Parathyroid adenoma (tissue), 2 donors: ENCODE results near the gene PSMD8.

Experiments used
- H2AFZ ChIP-seq: fragments of 300-600 bp; sonication (generic); one replicate; pipeline ENCODE4 v1.7.0; 2017; ENCODE audit warnings: antibody characterized with exemption, mild to moderate bottlenecking
- H3K27ac ChIP-seq: fragments of 300-600 bp; sonication (generic); one replicate; pipeline ENCODE4 v1.7.0; 2017
- H3K27me3 ChIP-seq: fragments of 300-600 bp; sonication (generic); one replicate; pipeline ENCODE4 v1.7.0; 2017; ENCODE audit warnings: low read length; ENCODE audit not compliant: control insufficient read depth, insufficient read depth
- H3K36me3 ChIP-seq: fragments of 300-600 bp; sonication (generic); one replicate; pipeline ENCODE4 v1.7.0; 2017; ENCODE audit warnings: low read length; ENCODE audit not compliant: control insufficient read depth, insufficient read depth
- H3K4me1 ChIP-seq: fragments of 300-600 bp; sonication (generic); one replicate; pipeline ENCODE4 v1.7.0; 2017; ENCODE audit warnings: control low read depth
- H3K4me2 ChIP-seq: fragments of 300-600 bp; sonication (generic); one replicate; pipeline ENCODE4 v1.7.0; 2017; ENCODE audit warnings: low read length
- H3K4me3 ChIP-seq: fragments of 300-600 bp; sonication (generic); one replicate; pipeline ENCODE4 v1.7.0; 2017; ENCODE audit warnings: low read depth, low read length
- H3K79me2 ChIP-seq: fragments of 300-600 bp; sonication (generic); one replicate; pipeline ENCODE4 v1.7.0; 2017; ENCODE audit warnings: control low read depth
- H3K9ac ChIP-seq: fragments of 300-600 bp; sonication (generic); one replicate; pipeline ENCODE4 v1.7.0; 2017; ENCODE audit warnings: mild to moderate bottlenecking
- H3K9me3 ChIP-seq: fragments of 300-600 bp; sonication (generic); one replicate; pipeline ENCODE4 v1.7.0; 2017; ENCODE audit warnings: low read length; ENCODE audit not compliant: control insufficient read depth
- CTCF ChIP-seq: fragments of 300-600 bp; sonication (generic); IDR thresholded peaks from one replicate; pipeline ENCODE4 v1.7.0; 2017; ENCODE audit warnings: antibody characterized with exemption, mild to moderate bottlenecking
- donor health status: primary hyperparathyroidism.

Gene PSMD8

GRCh38 chr19:38385804-38386257 lies 11.5 kb downstream of the PSMD8 start:
- Histone ChIP-seq H2AFZ (no peak overlapping the region), H3K27me3 (no peaks in the 10 kb centered on the region), H3K4me1 (no peaks in the 10 kb centered on the region), H3K4me2 (no peak overlapping the region), H3K9me3 (no peaks in the 10 kb centered on the region), H3K9ac (no peak overlapping the region), H3K79me2 (peaks cover 3% of the 10 kb centered on the region), H3K27ac (no peak overlapping the region), H3K4me3 (no peak overlapping the region), H3K36me3 (no peaks in the 10 kb centered on the region)
- no peak for TF ChIP-seq CTCF

- Histone ChIP-seq H3K4me2 (no peak overlapping the region), H3K4me1 (no peaks in the 10 kb centered on the region), H3K36me3 (no peaks in the 10 kb centered on the region), H2AFZ (no peak overlapping the region), H3K79me2 (peaks cover under 1% of the 10 kb centered on the region), H3K27ac (no peak overlapping the region), H3K4me3 (no peak overlapping the region), H3K27me3 (no peaks in the 10 kb centered on the region), H3K9me3 (no peaks in the 10 kb centered on the region), H3K9ac (no peak overlapping the region)
- TF ChIP-seq CTCF, result no peak
Measured at GRCh38 chr19:38386300-38386970, 12.1 kb downstream of the PSMD8 start.

DNA sequence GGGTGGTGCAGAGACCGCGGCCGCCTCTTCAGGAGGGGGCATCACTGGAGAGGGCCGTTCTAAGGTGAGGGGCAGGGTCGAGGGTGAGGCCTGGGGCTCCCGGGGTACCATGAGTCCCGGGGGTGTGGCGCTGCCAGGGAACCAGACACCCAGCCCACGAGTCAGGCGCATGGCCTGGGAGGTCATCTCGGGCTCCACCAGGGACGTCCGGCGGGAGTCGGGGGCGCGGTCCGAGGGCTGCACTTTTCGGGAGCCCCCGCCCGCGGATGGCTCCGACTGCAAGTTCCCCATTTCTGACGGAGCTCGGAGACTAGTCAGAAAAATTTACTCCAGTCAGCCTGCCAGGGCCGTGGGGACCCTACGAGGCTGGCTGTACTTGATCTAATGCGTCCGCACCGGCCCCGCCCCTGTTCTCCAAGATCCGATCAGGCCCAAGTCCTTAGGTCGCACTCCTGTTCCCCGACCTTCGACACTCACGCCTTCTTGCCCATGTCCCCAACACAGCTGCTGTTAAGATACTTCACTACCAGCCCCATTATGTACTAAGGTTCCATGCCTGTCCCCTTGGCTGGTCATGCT lies 12.7 kb downstream of the PSMD8 start:
- Histone ChIP-seq H3K79me2 (no peaks in the 10 kb centered on the region), H3K4me3 (peak overlapping the region; percentile 87), H3K9me3 (no peaks in the 10 kb centered on the region), H3K27me3 (no peaks in the 10 kb centered on the region), H3K27ac (peak overlapping the region; percentile 74), H3K4me1 (no peaks in the 10 kb centered on the region), H3K36me3 (no peaks in the 10 kb centered on the region), H3K9ac (no peak overlapping the region), H3K4me2 (peak overlapping the region; percentile 99), H2AFZ (peak overlapping the region; percentile 88)
- no peak for TF ChIP-seq CTCF

DNA sequence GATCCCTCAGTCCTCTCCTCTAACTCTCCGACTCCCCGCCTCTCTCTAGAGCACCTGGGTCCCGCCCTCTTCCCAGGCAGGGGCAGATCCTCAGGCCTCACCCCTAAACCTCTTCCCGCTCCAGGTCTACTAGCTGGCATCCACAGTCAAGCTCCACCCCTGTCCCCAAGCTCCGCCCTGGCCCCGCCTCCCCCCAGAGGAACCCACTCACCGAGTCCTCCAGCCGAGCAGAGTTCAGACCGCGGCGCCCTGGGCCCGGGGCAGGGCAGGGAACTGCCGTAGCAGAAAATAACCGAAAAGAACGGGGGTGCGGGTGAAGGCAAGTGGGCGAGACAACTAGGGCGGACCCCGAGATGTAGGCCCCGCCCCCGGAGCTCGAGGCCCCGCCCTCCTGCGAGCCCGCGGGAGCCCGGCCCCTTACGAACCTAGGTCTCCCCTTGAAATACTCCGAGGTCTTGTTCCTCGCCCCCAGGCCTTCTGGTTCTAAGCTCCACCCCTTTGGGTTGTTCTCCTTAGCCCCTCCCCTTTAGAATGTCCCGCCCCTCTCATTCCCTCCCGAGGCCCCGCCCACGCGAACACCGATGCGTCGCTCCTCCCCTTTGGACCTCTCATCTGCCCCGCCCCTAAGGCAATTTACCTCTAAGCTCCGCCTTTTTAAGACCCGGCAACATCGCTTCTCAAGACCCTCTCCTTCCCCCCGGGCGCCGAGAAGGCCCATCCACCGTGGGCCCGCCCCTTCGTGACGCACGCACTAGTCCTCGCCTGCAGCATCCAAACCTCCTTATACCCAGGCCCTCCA lies 13.4 kb downstream of the PSMD8 start, which contains the start of gene GGN:
GGN (minus strand) TSS at position 485 of the 799 bp plus-strand sequence. CDS start 773 bp downstream, outside the sequence.
- H3K9me3 ChIP-seq, result no peaks in the 10 kb centered on the region
- no peak for TF ChIP-seq CTCF
- H3K27me3 ChIP-seq, result no peaks in the 10 kb centered on the region
- H3K4me3 ChIP-seq, result peak within 1 kb of the TSS; percentile 87
- H3K4me2 ChIP-seq, result peak within 1 kb of the TSS; percentile 99
- no peak within 1 kb of the TSS for H3K9ac ChIP-seq
- no peaks in the 10 kb centered on the region for H3K4me1 ChIP-seq
- H3K79me2 ChIP-seq, result no peaks in the 10 kb centered on the region
- no peaks in the 10 kb centered on the region for H3K36me3 ChIP-seq
- peak within 1 kb of the TSS; percentile 74 for H3K27ac ChIP-seq
- H2AFZ ChIP-seq, result peak within 1 kb of the TSS; percentile 88
